ENCODE data around the gene RIMS3. TPM values are rescaled to one million over a fixed set of nuclear protein-coding genes. Genes with fewer than 3 reads are reported as not detected.
"Not testable (repeated sequence)": the region's sequence is repeated elsewhere in the genome, so short reads cannot be mapped to it uniquely, and the experiment has no call there.

Gene RIMS3
- polyA plus RNA-seq, 2 donors = 0.35 to 0.56 TPM

- no peaks in the 10 kb centered on the region for H3K27me3 ChIP-seq (ENCODE audit: control insufficient read depth in 1 of 2, insufficient read depth in 2 of 2, low read length in 2 of 2)
- H3K9me3 ChIP-seq (ENCODE audit: control insufficient read depth in 2 of 2, insufficient read depth in 1 of 2, low read depth in 1 of 2, low read length in 1 of 2) = no peaks in the 10 kb centered on the region
- no peak overlapping the region for H3K4me3 ChIP-seq (ENCODE audit: low read depth in 1 of 2, low read length in 2 of 2)
- no peak overlapping the region for H3K27ac ChIP-seq (ENCODE audit: low read depth in 2 of 2, low read length in 1 of 2)
- WGBS, 2 donors = 89 to 94% methylated on average over 2 of the region's 2 CpGs
- no peaks in the 10 kb centered on the region for H3K36me3 ChIP-seq (ENCODE audit: control insufficient read depth in 2 of 2, insufficient read depth in 2 of 2, low read length in 1 of 2)
- H3K4me1 ChIP-seq (ENCODE audit: control insufficient read depth in 2 of 2, insufficient read depth in 2 of 2, low read length in 1 of 2) = no peaks in the 10 kb centered on the region
These were observed 83.4 kb downstream of the RIMS3 start for GRCh38 chr1:40582116-40582515.

GRCh38 chr1:40575336-40575735 lies 90.1 kb downstream of the RIMS3 start:
- H3K9me3 ChIP-seq (ENCODE audit: control insufficient read depth in 2 of 2, insufficient read depth in 1 of 2, low read depth in 1 of 2, low read length in 1 of 2) = no peaks in the 10 kb centered on the region
- no peak overlapping the region for H3K27ac ChIP-seq (ENCODE audit: low read depth in 2 of 2, low read length in 1 of 2)
- H3K4me3 ChIP-seq (ENCODE audit: low read depth in 1 of 2, low read length in 2 of 2) = no peak overlapping the region
- H3K36me3 ChIP-seq (ENCODE audit: control insufficient read depth in 2 of 2, insufficient read depth in 2 of 2, low read length in 1 of 2) = no peaks in the 10 kb centered on the region
- no peaks in the 10 kb centered on the region for H3K27me3 ChIP-seq (ENCODE audit: control insufficient read depth in 1 of 2, insufficient read depth in 2 of 2, low read length in 2 of 2)
- H3K4me1 ChIP-seq (ENCODE audit: control insufficient read depth in 2 of 2, insufficient read depth in 2 of 2, low read length in 1 of 2) = no peaks in the 10 kb centered on the region

GRCh38 chr1:40574805-40575204 lies 90.7 kb downstream of the RIMS3 start:
- not testable (repeated sequence) for H3K9me3 ChIP-seq (ENCODE audit: control insufficient read depth in 2 of 2, insufficient read depth in 1 of 2, low read depth in 1 of 2, low read length in 1 of 2); H3K4me3 ChIP-seq (ENCODE audit: low read depth in 1 of 2, low read length in 2 of 2); H3K27me3 ChIP-seq (ENCODE audit: control insufficient read depth in 1 of 2, insufficient read depth in 2 of 2, low read length in 2 of 2); H3K4me1 ChIP-seq (ENCODE audit: control insufficient read depth in 2 of 2, insufficient read depth in 2 of 2, low read length in 1 of 2); H3K27ac ChIP-seq (ENCODE audit: low read depth in 2 of 2, low read length in 1 of 2); H3K36me3 ChIP-seq (ENCODE audit: control insufficient read depth in 2 of 2, insufficient read depth in 2 of 2, low read length in 1 of 2)
- WGBS, 2 donors = 65 to 71% methylated on average over 3 of the region's 3 CpGs

Other genes with a start within 250 kb of the RIMS3 start
- under 1 TPM; 0.46 to 0.49 TPM for gene ZFP69B, start 215.2 kb downstream of the RIMS3 start, polyA plus RNA-seq
- 1 to 10 TPM; 1.4 to 3.1 TPM for gene ZFP69, start 188.4 kb downstream of the RIMS3 start, polyA plus RNA-seq
- 1 to 10 TPM; 3.6 to 4.3 TPM for gene EXO5, start 156.9 kb downstream of the RIMS3 start, polyA plus RNA-seq
- gene ZNF684, start 134.0 kb downstream of the RIMS3 start, polyA plus RNA-seq = 1 to 10 TPM; 1.3 to 1.7 TPM
- 10 to 100 TPM; 24.8 to 37.2 TPM for gene NFYC, start 26.0 kb upstream of the RIMS3 start, polyA plus RNA-seq
- gene KCNQ4, start 118.1 kb upstream of the RIMS3 start, polyA plus RNA-seq = 1 to 10 TPM; 1.4 to 1.9 TPM
- 10 to 100 TPM; 11.7 to 21.8 TPM for gene CITED4, start 196.7 kb upstream of the RIMS3 start, polyA plus RNA-seq

Data from esophagus (tissue), 2 donors.